Prostate gland (tissue), 2 donors: ENCODE results near the gene DTNB. TPM values are rescaled to one million over a fixed set of nuclear protein-coding genes. Genes with fewer than 3 reads are reported as not detected.

Experiments
- DNase-seq: peaks from one replicate; pipeline ENCODE4 v3.0.0-alpha.2; 2019; ENCODE audit warnings: low spot score
- H3K27ac ChIP-seq, 2 donors: fragments of 200-600 bp; sonication (generic); 2 replicates each; pipeline ENCODE4 v1.5.1; 2017 to 2019
- H3K27me3 ChIP-seq: fragments of 200-600 bp; sonication (generic); replicated peaks from 2 replicates; pipeline ENCODE4 v1.5.1; 2019; ENCODE audit not compliant: insufficient read depth
- H3K36me3 ChIP-seq, 2 donors: fragments of 200-600 bp; sonication (generic); 1 replicate in 1 of 2; 2 replicates in 1 of 2; pipeline versions ENCODE4 v1.5.1 to v1.8.1; 2017 to 2019
- H3K4me1 ChIP-seq: fragments of 200-600 bp; sonication (generic); replicated peaks from 2 replicates; pipeline ENCODE4 v1.5.1; 2019
- H3K4me3 ChIP-seq, 2 donors: fragments of 200-600 bp; sonication (generic); 2 replicates each; pipeline ENCODE4 v1.5.1; 2017 to 2019
- H3K9me3 ChIP-seq: fragments of 200-600 bp; sonication (generic); 2 replicates; pipeline ENCODE4 v1.5.1; 2017
- POLR2A ChIP-seq: fragments of 450-650 bp; IDR thresholded peaks from one replicate; pipeline ENCODE4 v1.6.1; 2016; ENCODE audit warnings: antibody characterized with exemption, mild to moderate bottlenecking
- POLR2AphosphoS5 ChIP-seq: sonication (generic); formaldehyde crosslinking; IDR thresholded peaks from one replicate; pipeline ENCODE4 v1.6.1; 2017; ENCODE audit warnings: antibody characterized with exemption
- WGBS: methylation state at CpG from one replicate; pipeline ENCODE4 v1.1.5; 2018; 5-methylcytosine and 5-hydroxymethylcytosine counted together
- intact Hi-C: fragments of 100-400 bp; cut with DNase I; formaldehyde crosslinking; loops from one replicate; pipeline ENCODE4 v1.14.2; 2022
- total RNA-seq, 2 donors: library from RNA; depleted of rRNA; stranded (reverse); fragments of >200 nt; gene quantifications; one replicate each; pipeline ENCODE4 v1.1.0, GENCODE V29; 2016
- TF ChIP-seq, protein P1 (sequence below), 4 experiments: fragments of 200-600 bp in 2 of 4; fragments of 450-650 bp in 2 of 4; sonication (generic) in 2 of 4; IDR thresholded peaks; 1 replicate in 3 of 4; 2 replicates in 1 of 4; pipeline ENCODE4 v1.5.1; 2016 to 2019; ENCODE audit warnings: antibody characterized with exemption in 4 of 4, mild to moderate bottlenecking in 2 of 4, moderate library complexity in 2 of 4

DTNB gene
- total RNA-seq, 2 donors from 2014 or later, result 47.0 to 61.9 TPM

DNA sequence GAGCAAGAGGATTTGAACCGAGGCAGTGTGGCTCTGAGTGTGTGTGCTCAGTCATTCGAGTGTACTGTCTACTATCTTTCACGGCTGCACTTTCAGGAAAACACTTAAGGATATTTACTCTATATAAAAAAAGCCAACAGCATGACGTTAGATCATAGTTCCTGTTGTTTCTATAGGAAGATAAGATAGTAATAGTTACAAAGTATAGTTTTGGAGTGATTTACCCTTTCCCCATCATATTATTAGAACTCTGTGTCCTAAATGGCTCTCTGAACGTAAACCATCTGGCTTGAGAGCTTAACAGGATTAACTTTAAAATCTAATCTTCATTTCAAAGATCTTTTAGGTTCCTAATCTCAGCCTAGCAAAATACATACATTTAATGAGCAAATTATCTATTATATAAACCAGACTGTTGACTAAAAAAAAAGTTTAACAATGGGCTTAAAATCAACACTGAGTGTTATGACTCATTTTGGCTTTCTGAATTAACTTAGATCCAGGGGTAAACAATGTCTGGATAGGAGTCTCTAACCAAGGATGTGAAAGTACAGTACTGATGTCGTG is 181.3 kb downstream of the DTNB start:
- H3K4me3 ChIP-seq, result no peak overlapping the region
- no peaks in the 10 kb centered on the region for H3K9me3 ChIP-seq
- DNase-seq, result no peak
- no peaks in the 10 kb centered on the region for H3K36me3 ChIP-seq
- intact Hi-C loops, result no loop called here
- WGBS, result 42% methylated on average over 6 of the region's 6 CpGs
- no peak for TF ChIP-seq POLR2AphosphoS5
- TF ChIP-seq, protein P1, sequence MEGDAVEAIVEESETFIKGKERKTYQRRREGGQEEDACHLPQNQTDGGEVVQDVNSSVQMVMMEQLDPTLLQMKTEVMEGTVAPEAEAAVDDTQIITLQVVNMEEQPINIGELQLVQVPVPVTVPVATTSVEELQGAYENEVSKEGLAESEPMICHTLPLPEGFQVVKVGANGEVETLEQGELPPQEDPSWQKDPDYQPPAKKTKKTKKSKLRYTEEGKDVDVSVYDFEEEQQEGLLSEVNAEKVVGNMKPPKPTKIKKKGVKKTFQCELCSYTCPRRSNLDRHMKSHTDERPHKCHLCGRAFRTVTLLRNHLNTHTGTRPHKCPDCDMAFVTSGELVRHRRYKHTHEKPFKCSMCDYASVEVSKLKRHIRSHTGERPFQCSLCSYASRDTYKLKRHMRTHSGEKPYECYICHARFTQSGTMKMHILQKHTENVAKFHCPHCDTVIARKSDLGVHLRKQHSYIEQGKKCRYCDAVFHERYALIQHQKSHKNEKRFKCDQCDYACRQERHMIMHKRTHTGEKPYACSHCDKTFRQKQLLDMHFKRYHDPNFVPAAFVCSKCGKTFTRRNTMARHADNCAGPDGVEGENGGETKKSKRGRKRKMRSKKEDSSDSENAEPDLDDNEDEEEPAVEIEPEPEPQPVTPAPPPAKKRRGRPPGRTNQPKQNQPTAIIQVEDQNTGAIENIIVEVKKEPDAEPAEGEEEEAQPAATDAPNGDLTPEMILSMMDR (IDR thresholded peaks at IDR 0.05), result no peak
- H3K27me3 ChIP-seq, result no peaks in the 10 kb centered on the region
- no peaks in the 10 kb centered on the region for H3K4me1 ChIP-seq
- H3K27ac ChIP-seq, result no peak overlapping the region

GRCh38 chr2:25491003-25491696 is 182.2 kb downstream of the DTNB start:
- no peaks in the 10 kb centered on the region for H3K4me1 ChIP-seq
- 92% methylated on average over 6 of the region's 6 CpGs for WGBS

GRCh38 chr2:25490217-25490616 is 183.2 kb downstream of the DTNB start:
- WGBS, result 77% methylated on average over 3 of the region's 3 CpGs

More at GRCh38 chr2:25491003-25491696, 182.2 kb downstream of the DTNB start:
- intact Hi-C loops, result no loop called here
- H3K27me3 ChIP-seq, result no peaks in the 10 kb centered on the region
- no peaks in the 10 kb centered on the region for H3K9me3 ChIP-seq
- TF ChIP-seq POLR2A (no peak), POLR2AphosphoS5 (no peak)
- TF ChIP-seq, protein P1 (IDR thresholded peaks at IDR 0.05), result no peak
- no peaks in the 10 kb centered on the region for H3K36me3 ChIP-seq
- DNase-seq, result no peak
- no peak overlapping the region for H3K27ac ChIP-seq
- H3K4me3 ChIP-seq, result no peak overlapping the region

GRCh38 chr2:25489631-25490030 is 183.7 kb downstream of the DTNB start:
- Histone ChIP-seq H3K9me3 (no peaks in the 10 kb centered on the region), H3K27me3 (no peaks in the 10 kb centered on the region), H3K4me3 (no peak overlapping the region), H3K27ac (no peak overlapping the region), H3K36me3 (no peaks in the 10 kb centered on the region), H3K4me1 (no peaks in the 10 kb centered on the region)
- DNase-seq, result no peak
- TF ChIP-seq POLR2AphosphoS5 (no peak), POLR2A (no peak)
- TF ChIP-seq, protein P1 (IDR thresholded peaks at IDR 0.05), result no peak
- WGBS, result 100% methylated on average over 1 of the region's 1 CpG
- intact Hi-C loops, result no loop called here

More at GRCh38 chr2:25490217-25490616, 183.2 kb downstream of the DTNB start:
- TF ChIP-seq, protein P1 (IDR thresholded peaks at IDR 0.05), result no peak
- TF ChIP-seq POLR2A (no peak), POLR2AphosphoS5 (no peak)
- Histone ChIP-seq H3K27ac (no peak overlapping the region), H3K9me3 (no peaks in the 10 kb centered on the region), H3K27me3 (no peaks in the 10 kb centered on the region), H3K36me3 (no peaks in the 10 kb centered on the region), H3K4me3 (no peak overlapping the region), H3K4me1 (no peaks in the 10 kb centered on the region)
- no peak for DNase-seq
- intact Hi-C loops, result no loop called here
